Activated CD4-positive, alpha-beta T cell treated with anti-CD3 and anti-CD28 coated beads, Interleukin-2, amount 10 ng/mL, durations not matched to agents 7 days and 5 days (primary cell): ENCODE results near the gene SSBP3. TPM values are rescaled to one million over a fixed set of nuclear protein-coding genes. Genes with fewer than 3 reads are reported as not detected.
"Not testable (repeated sequence)": the region's sequence is repeated elsewhere in the genome, so short reads cannot be mapped to it uniquely, and the experiment has no call there.

Experiments
- CTCF ChIA-PET: fragments of 350-600 bp; sonication (Branson Sonifier 250); formaldehyde crosslinking; loops from one replicate; lab custom pipeline; 2021; ENCODE audit warnings: antibody characterized with exemption; lab: Charles Lee
- POLR2A ChIA-PET: fragments of 350-600 bp; sonication (Branson Sonifier 250); formaldehyde crosslinking; loops from one replicate; lab custom pipeline; 2021; ENCODE audit warnings: antibody characterized with exemption; lab: Charles Lee
- DNase-seq: peaks from one replicate; pipeline ENCODE4 v3.0.0-alpha.2; 2020
- H3K27ac Mint-ChIP-seq: one replicate; pipeline ENCODE4 v1.8.0; 2021; ENCODE audit warnings: mild to moderate bottlenecking, moderate library complexity, mixed read lengths
- H3K27me3 Mint-ChIP-seq: one replicate; pipeline ENCODE4 v1.8.0; 2021; ENCODE audit warnings: mixed read lengths
- H3K36me3 Mint-ChIP-seq: one replicate; pipeline ENCODE4 v1.8.0; 2021; ENCODE audit warnings: low read depth, mixed read lengths
- H3K4me1 Mint-ChIP-seq: one replicate; pipeline ENCODE4 v1.8.0; 2021; ENCODE audit warnings: mixed read lengths
- H3K4me3 Mint-ChIP-seq: one replicate; pipeline ENCODE4 v1.8.0; 2021; ENCODE audit warnings: mild to moderate bottlenecking, moderate library complexity, mixed read lengths
- H3K9me3 Mint-ChIP-seq: one replicate; pipeline ENCODE4 v1.8.0; 2021; ENCODE audit warnings: mixed read lengths
- total RNA-seq, 2 experiments: library from RNA; stranded (reverse); gene quantifications; one replicate each; pipeline ENCODE4 v1.2.3, GENCODE V29; 2021

SSBP3 gene
- 100 to 1,000 TPM in 1 of 2 experiments, 10 to 100 TPM in 1; 93.4 to 127 TPM for total RNA-seq

GRCh38 chr1:54406339-54407153 lies at the start of gene SSBP3:
Gene SSBP3, minus strand, starts transcription at chr1:54406394.
- ChIA-PET CTCF (interaction anchor here (0.6 to 2.3 kb wide), 7 partner anchors 26 to 363 kb away, joined by 3 to 11 read pairs (median 3); no protein-coding TSS in a partner anchor), POLR2A (interaction anchor here (0.7 kb wide), 1 partner anchor 74 kb away, joined by 5 read pairs; no protein-coding TSS in a partner anchor)
- Mint-ChIP-seq H3K36me3 (peaks cover 33% of the 10 kb centered on the region), H3K4me3 (peak within 1 kb of the TSS; percentile 93), H3K4me1 (peaks cover 67% of the 10 kb centered on the region), H3K27me3 (no peaks in the 10 kb centered on the region), H3K9me3 (no peaks in the 10 kb centered on the region), H3K27ac (peak within 1 kb of the TSS; percentile 90)
- DNase-seq = peak; percentile 91

GRCh38 chr1:54453509-54453908 lies 47.3 kb upstream of the SSBP3 start:
- ChIA-PET POLR2A (no interaction called here), CTCF (interaction anchor here (0.7 to 1.0 kb wide), 2 partner anchors 30 to 39 kb away, joined by 3 read pairs; no protein-coding TSS in a partner anchor)
- Mint-ChIP-seq H3K27me3 (peaks cover 3% of the 10 kb centered on the region), H3K27ac (no peak overlapping the region), H3K9me3 (peaks cover 16% of the 10 kb centered on the region), H3K4me1 (peaks cover 3% of the 10 kb centered on the region), H3K4me3 (no peak overlapping the region), H3K36me3 (no peaks in the 10 kb centered on the region)
- DNase-seq = no peak

GRCh38 chr1:54453022-54453421 lies 46.8 kb upstream of the SSBP3 start:
- POLR2A ChIA-PET = no interaction called here
- Mint-ChIP-seq H3K9me3 (peaks cover 13% of the 10 kb centered on the region), H3K4me3 (no peak overlapping the region), H3K4me1 (no peaks in the 10 kb centered on the region), H3K36me3 (no peaks in the 10 kb centered on the region), H3K27ac (no peak overlapping the region), H3K27me3 (peaks cover 3% of the 10 kb centered on the region)
- no peak for DNase-seq
- CTCF ChIA-PET = interaction anchor here (0.7 to 1.5 kb wide), 4 partner anchors 8 to 39 kb away, joined by 3 to 6 read pairs (median 3); no protein-coding TSS in a partner anchor

- CTCF ChIA-PET = interaction anchor here (0.6 kb wide), 1 partner anchor 608 kb away, joined by 3 read pairs; no protein-coding TSS in a partner anchor
- H3K4me3 Mint-ChIP-seq, DNase-seq, H3K4me1 Mint-ChIP-seq, H3K36me3 Mint-ChIP-seq, POLR2A ChIA-PET, H3K27ac Mint-ChIP-seq: not testable (repeated sequence)
- Mint-ChIP-seq H3K9me3 (peaks cover 13% of the 10 kb centered on the region), H3K27me3 (peaks cover 11% of the 10 kb centered on the region)
Measured at GRCh38 chr1:54449431-54449830, 43.2 kb upstream of the SSBP3 start.

DNA sequence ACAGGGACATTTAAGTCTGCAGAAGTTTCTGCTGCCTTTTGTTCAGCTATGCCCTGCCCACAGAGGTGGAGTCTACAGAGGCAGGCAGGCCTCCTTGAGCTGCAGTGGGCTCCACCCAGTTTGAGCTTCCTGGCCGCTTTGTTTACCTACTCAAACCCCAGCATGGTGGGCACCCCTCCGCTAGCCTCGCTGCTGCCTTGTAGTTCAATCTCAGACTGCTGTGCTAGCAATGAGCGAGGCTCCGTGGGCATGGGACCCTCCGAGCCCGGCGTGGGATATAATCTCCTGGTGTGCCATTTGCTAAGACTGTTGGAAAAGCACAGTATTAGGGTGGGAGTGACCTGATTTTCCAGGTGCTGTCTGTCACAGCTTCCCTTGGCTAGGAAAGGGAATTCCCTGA lies 42.6 kb upstream of the SSBP3 start:
- Mint-ChIP-seq H3K27me3 (peaks cover 11% of the 10 kb centered on the region), H3K9me3 (peaks cover 13% of the 10 kb centered on the region)
- H3K36me3 Mint-ChIP-seq, CTCF ChIA-PET, POLR2A ChIA-PET, H3K27ac Mint-ChIP-seq, H3K4me1 Mint-ChIP-seq, DNase-seq, H3K4me3 Mint-ChIP-seq: not testable (repeated sequence)

DNA sequence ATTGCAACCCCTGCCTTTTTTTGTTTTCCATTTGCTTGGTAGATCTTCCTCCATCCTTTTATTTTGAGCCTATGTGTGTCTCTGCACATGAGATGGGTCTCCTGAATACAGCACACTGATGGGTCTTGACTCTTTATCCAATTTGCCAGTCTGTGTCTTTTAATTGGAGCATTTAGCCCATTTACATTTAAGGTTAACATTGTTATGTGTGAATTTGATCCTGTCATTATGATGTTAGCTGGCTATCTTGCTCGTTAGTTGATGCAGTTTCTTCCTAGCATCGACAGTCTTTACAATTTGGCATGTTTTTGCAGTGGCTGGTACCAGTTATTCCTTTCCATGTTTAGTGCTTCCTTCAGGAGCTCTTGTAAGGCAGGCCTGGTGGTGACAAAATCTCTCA lies 40.9 kb upstream of the SSBP3 start:
- H3K27ac Mint-ChIP-seq, DNase-seq, H3K4me3 Mint-ChIP-seq, H3K27me3 Mint-ChIP-seq, H3K36me3 Mint-ChIP-seq, H3K9me3 Mint-ChIP-seq, CTCF ChIA-PET, POLR2A ChIA-PET, H3K4me1 Mint-ChIP-seq: not testable (repeated sequence)

- H3K27me3 Mint-ChIP-seq = peaks cover 8% of the 10 kb centered on the region
- peaks cover 2% of the 10 kb centered on the region for H3K4me1 Mint-ChIP-seq
- POLR2A ChIA-PET = interaction anchor here (0.6 kb wide), 1 partner anchor 208 kb away, joined by 3 read pairs; no protein-coding TSS in a partner anchor
- no peak overlapping the region for H3K27ac Mint-ChIP-seq
- no peaks in the 10 kb centered on the region for H3K9me3 Mint-ChIP-seq
- no peak for DNase-seq
- CTCF ChIA-PET = interaction anchor here (0.7 to 1.4 kb wide), 3 partner anchors 15 to 74 kb away, joined by 3 to 5 read pairs (median 3); no protein-coding TSS in a partner anchor
- H3K36me3 Mint-ChIP-seq = no peaks in the 10 kb centered on the region
- no peak overlapping the region for H3K4me3 Mint-ChIP-seq
Measured at GRCh38 chr1:54442185-54442584, 36.0 kb upstream of the SSBP3 start.

- Mint-ChIP-seq H3K9me3 (no peaks in the 10 kb centered on the region), H3K27me3 (peaks cover 3% of the 10 kb centered on the region), H3K4me1 (peaks cover 2% of the 10 kb centered on the region), H3K36me3 (no peaks in the 10 kb centered on the region), H3K27ac (no peak overlapping the region), H3K4me3 (no peak overlapping the region)
- POLR2A ChIA-PET = no interaction called here
- DNase-seq = no peak
- CTCF ChIA-PET = interaction anchor here (0.8 kb wide), 1 partner anchor 23 kb away, joined by 3 read pairs; no protein-coding TSS in a partner anchor
Measured at GRCh38 chr1:54439550-54440223, 33.5 kb upstream of the SSBP3 start.

DNA sequence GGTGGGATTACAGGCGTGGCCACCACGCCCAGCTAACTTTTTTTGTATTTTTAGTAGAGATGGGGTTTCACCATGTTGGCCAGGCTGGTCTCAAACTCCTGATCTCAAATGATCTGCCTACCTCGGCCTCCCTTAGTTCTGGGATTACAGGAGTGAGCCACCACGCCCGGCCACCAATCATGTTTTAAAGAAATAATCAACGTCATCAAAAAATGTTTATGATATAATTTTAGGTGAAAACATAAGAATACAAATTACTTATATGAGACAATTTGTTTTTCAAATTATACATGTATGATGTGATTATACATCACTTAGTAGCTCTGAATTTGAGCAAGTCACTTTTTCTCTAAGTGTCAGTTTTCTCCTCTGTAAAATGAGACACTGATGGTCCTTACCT lies 31.6 kb upstream of the SSBP3 start:
- Mint-ChIP-seq H3K4me3 (no peak overlapping the region), H3K36me3 (no peaks in the 10 kb centered on the region), H3K4me1 (no peaks in the 10 kb centered on the region), H3K27me3 (no peaks in the 10 kb centered on the region), H3K27ac (no peak overlapping the region), H3K9me3 (no peaks in the 10 kb centered on the region)
- ChIA-PET CTCF (interaction anchor here (0.6 kb wide), 1 partner anchor 14 kb away, joined by 3 read pairs; no protein-coding TSS in a partner anchor), POLR2A (no interaction called here)
- no peak for DNase-seq

DNA sequence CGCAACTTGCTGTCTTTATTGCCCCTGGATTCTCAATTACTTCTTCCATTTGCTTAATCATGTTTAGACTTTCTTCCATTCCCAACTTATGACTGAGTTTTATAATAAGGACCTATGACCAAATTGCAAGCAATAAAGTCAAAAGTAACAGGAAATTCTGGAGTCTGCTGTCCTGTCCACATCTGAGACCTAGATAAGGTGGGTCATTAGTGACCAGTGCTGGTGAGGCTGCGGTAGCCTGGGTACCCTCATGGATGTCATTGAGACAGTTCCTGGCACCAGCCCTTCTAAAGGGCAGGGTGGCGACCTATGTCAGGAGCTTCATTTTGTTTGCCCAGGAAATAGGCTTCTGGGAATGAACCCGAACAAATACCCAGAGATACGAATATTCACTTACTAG lies 30.6 kb upstream of the SSBP3 start:
- Mint-ChIP-seq H3K9me3 (no peaks in the 10 kb centered on the region), H3K36me3 (no peaks in the 10 kb centered on the region), H3K27ac (no peak overlapping the region), H3K4me3 (no peak overlapping the region), H3K4me1 (no peaks in the 10 kb centered on the region), H3K27me3 (no peaks in the 10 kb centered on the region)
- no peak for DNase-seq
- CTCF ChIA-PET = no interaction called here
- POLR2A ChIA-PET = no interaction called here

- Mint-ChIP-seq H3K27me3 (no peaks in the 10 kb centered on the region), H3K27ac (no peak overlapping the region), H3K9me3 (no peaks in the 10 kb centered on the region), H3K4me1 (no peaks in the 10 kb centered on the region), H3K4me3 (no peak overlapping the region), H3K36me3 (no peaks in the 10 kb centered on the region)
- DNase-seq = no peak
- ChIA-PET CTCF (interaction anchor here (0.7 to 1.1 kb wide), 4 partner anchors 9 to 59 kb away, joined by 3 to 4 read pairs (median 3); no protein-coding TSS in a partner anchor), POLR2A (no interaction called here)
Measured at GRCh38 chr1:54429838-54430237, 23.6 kb upstream of the SSBP3 start.

DNA sequence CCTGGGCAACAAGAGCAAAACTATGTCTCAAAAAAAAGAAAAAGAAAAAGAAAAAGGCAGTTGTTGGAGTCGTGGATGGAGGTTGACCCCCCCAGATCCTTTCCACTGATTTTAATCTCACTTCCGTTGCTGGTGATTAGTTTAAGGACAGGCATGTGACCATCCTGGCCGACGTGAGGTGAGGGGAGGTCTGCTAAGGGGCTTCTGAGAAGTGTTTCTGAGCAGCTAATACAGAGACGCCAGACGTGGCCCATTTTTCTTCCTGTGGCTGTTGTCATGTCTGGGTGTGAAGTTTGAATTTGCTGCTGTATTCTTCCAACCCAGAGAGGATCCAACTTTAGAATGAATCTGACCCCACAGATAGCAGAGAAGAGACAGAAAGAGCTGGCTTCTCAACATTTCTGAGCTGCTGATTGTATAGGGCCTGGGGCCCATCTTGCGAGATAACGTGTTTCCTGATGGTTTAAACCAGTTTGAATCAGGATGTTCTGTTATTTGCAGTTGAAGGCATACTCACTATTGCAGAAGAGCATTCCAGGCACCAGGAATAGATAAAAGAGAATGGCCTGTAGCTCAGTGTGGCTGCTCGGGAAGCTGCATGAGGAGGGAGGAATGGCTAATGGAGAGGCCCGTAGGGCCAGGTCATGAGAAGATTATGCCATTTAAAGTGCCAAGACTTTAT lies 22.8 kb upstream of the SSBP3 start:
- DNase-seq = no peak
- H3K27ac Mint-ChIP-seq = no peak overlapping the region
- no peaks in the 10 kb centered on the region for H3K9me3 Mint-ChIP-seq
- no peaks in the 10 kb centered on the region for H3K27me3 Mint-ChIP-seq
- ChIA-PET POLR2A (no interaction called here), CTCF (interaction anchor here (0.5 to 1.0 kb wide), 5 partner anchors 24 to 565 kb away, joined by 3 to 6 read pairs (median 4); no protein-coding TSS in a partner anchor)
- no peak overlapping the region for H3K4me3 Mint-ChIP-seq
- H3K36me3 Mint-ChIP-seq = no peaks in the 10 kb centered on the region
- no peaks in the 10 kb centered on the region for H3K4me1 Mint-ChIP-seq
